HL-60/S4 (cell line): ENCODE results near the gene PRMT2.

Experiments
- in situ Hi-C: fragments of 300-500 bp; cut with MboI; formaldehyde crosslinking; loops from 2 replicates; pipeline ENCODE4 v1.14.3; 2022; ENCODE audit warnings: low sequenced_read_pairs

The PRMT2 gene

DNA sequence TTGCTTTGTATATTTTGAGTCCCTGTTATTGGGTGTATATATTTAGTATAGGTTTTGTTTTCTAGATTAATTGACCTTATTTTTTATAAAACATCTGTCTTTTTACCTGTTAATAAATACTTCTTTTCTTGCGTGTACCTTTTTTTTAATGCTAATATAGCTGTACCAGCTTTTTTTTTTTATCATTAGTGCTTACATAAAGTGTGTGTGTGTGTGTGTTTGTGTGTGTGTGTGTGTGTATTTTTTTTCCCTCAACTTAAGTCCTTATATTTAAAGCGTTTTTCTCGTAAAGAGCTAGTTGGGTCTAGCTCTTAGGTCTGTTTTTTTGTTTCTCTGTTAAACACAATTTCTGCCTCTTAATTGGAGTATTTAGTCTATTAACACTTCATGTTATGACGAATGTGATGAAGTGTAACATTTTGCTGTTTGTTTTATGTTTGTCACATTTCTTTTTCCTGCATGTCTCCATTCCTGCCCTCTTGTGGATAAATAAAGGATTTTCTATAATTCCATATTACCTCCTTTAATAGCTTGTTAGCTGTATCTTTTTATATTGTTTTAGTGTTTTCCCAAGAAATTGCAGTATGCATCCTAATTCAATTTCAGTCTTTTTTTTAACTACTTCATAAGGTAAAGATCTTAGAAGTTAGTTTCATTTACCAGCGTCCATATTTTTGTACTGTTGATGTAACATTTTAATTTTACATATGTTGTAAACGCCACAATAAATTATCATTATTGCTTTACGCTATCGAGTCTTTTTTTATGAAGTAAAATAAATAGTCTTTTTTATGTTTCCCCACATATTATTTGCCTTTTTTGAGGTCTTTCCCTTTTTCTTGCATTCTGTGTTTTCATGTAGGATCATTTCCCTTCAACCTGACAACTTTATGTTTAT lies 4.3 kb downstream of the PRMT2 start:
- in situ Hi-C loops = no loop called here

- in situ Hi-C loops = no loop called here
These were observed 6.2 kb downstream of the PRMT2 start for GRCh38 chr21:46641656-46642055.

- in situ Hi-C loops = no loop called here
These were observed 8.1 kb downstream of the PRMT2 start for GRCh38 chr21:46643379-46644177.

DNA sequence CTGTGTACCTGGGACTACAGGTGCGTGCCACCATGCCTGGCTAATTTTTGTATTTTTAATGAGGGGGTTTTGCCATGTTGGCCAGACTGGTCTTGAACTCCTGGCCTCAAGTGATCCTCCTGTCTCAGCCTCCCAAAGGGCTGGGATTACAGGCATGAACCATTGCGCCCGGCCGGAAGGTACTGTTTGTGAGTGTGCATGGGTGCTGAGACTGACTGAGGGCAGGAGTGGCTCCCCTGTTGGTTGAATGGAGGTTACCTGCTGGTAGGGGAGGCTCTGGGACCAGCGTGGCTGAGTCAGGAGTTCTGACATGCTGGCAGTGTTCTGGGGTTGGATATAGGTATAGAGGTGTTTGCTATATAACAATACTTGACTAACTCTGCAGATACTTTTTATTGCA lies 10.4 kb downstream of the PRMT2 start:
- in situ Hi-C loops = no loop called here

- in situ Hi-C loops = no loop called here
These were observed 11.2 kb downstream of the PRMT2 start for GRCh38 chr21:46646541-46647154.

DNA sequence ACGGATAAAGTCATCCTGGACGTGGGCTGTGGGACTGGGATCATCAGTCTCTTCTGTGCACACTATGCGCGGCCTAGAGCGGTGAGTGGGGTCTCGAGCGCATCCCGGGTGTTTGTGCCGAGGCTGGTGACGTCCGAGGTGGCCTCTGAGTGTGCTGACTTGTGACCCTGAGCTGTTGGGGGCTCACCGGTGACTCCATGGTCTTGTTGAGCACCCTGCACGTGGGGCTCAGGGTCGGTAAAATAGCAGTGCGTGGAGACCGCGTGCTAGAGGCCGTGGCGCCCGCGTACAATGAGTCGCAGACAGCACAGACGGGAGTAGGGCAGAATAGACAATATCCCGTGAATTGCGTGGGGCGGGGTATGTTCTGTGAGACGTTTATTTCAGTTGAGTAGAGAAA lies 13.1 kb downstream of the PRMT2 start:
- in situ Hi-C loops = no loop called here

GRCh38 chr21:46649356-46649755 lies 13.9 kb downstream of the PRMT2 start:
- in situ Hi-C loops = no loop called here

DNA sequence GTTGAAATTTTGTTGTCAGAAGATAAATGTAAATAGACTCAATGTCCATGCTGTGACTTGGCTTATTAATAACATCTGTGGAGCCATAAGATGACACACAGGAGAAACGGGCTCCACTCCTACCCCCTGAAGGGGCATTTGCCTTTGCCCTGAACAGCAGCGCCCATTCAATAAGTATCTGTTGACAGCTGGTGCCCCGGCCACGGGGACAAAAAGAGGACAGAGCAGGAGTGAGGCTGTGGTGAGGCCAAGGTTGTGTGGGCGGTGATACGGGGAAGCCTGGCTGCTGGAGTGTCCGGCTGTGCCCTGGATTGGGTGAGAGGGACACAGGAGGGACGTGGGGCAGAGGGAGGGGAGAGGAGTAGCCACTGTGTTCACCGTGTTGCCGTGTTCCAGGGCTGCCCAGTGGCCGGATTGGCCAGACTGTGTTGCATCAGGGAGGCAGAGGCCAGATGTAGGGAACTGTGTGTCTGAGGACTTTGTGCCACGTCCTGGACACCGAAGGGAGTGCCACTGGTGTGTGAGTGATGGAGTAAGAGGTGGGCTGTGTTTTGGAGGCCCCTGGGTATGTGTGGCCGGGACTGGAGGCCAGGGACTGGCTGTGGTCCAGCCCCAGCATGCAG lies 15.1 kb downstream of the PRMT2 start:
- in situ Hi-C loops = no loop called here

DNA sequence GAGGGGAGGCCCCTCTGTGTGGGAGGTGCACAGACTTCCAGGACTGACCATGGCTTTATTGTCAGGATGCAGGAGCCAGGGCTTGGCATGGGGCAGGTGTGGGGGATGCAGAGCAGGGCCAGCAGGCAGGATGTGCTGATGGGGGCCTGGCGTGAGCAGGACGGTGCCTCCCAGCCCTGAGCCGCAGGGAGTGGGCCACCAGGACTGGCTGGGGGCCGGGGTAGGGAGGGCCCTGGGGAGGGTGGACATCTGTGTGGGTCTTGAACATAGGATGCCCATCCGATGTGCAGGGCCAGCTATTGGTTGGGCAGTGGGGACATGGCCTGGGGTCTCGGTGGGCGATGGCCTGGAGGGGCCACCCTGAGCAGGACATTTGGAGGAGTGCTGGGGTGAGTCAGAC lies 15.6 kb downstream of the PRMT2 start:
- in situ Hi-C loops = no loop called here

- in situ Hi-C loops = no loop called here
These were observed 19.8 kb downstream of the PRMT2 start for GRCh38 chr21:46655230-46655629.

DNA sequence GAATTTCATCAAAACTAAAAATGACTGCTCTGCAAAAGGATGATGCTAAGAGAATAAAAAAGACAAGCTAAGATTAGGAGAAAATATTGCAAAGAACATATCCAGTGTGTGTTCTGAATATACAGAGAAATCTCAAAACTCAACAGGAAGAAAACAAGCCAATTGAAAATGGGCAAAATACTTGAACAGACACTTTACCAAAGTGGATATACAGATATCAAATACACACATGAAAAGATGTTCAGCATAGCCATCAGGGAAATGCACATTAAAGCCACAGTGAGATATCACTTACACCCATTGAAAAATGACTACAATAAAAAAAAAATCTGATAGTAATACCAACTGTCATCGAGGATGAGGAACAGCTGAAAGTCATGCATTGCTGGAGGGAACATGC lies 21.3 kb downstream of the PRMT2 start:
- in situ Hi-C loops = no loop called here

GRCh38 chr21:46660505-46660904 lies 25.0 kb downstream of the PRMT2 start:
- in situ Hi-C loops = no loop called here

DNA sequence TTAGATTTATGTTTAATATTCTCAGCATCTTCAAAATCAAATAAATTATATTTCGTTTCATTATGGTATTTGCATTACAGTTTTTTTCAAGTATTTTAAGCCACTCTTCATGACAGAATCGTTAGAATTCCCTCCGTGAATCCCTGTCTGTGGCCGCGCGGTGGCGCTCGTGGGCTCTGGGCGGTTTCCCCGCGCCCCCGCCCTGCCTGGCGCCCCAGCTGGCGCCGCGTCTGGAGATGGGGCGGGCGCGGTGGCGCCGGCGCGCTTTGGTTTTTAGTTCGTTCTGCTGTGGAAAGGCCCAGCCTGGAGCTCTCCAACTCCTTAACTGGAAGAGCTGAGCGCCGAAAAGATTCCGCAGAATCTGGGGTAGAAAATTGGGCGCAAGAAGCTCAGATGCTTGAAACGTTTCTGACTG lies 25.7 kb downstream of the PRMT2 start:
- in situ Hi-C loops = no loop called here

DNA sequence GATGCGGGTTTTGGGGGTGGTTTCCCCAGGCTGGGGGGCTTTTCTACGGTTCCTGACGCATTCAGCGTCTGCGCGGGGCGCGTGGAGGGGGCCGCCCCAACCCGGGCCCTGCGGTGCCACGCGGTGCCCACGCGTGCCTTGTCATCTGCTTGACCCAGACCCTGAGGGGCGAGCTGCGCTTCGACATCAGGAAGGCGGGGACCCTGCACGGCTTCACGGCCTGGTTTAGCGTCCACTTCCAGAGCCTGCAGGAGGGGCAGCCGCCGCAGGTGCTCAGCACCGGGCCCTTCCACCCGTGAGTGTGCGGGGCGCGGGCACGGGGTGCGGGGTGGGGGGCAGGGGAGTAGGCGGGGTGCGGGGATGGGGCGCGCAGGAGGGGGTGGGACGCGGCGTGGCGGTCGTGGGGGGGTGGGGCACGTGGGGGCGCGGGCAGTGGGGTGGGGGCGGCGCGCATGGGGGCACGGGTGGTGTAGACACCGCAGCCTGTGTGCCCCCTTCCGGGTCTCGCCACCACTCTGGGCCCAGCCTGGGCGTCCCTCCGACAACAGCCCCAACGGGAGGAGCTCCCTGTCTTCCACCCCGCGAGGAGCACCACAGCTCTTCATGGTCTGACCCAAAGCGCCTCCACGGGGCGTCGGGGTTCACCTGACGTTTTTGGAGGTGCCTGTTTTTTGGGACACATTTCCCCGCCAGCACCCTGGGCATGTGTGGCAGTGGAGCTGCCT lies 26.3 kb downstream of the PRMT2 start:
- in situ Hi-C loops = no loop called here

GRCh38 chr21:46662367-46662654 lies 26.8 kb downstream of the PRMT2 start:
- in situ Hi-C loops = no loop called here

DNA sequence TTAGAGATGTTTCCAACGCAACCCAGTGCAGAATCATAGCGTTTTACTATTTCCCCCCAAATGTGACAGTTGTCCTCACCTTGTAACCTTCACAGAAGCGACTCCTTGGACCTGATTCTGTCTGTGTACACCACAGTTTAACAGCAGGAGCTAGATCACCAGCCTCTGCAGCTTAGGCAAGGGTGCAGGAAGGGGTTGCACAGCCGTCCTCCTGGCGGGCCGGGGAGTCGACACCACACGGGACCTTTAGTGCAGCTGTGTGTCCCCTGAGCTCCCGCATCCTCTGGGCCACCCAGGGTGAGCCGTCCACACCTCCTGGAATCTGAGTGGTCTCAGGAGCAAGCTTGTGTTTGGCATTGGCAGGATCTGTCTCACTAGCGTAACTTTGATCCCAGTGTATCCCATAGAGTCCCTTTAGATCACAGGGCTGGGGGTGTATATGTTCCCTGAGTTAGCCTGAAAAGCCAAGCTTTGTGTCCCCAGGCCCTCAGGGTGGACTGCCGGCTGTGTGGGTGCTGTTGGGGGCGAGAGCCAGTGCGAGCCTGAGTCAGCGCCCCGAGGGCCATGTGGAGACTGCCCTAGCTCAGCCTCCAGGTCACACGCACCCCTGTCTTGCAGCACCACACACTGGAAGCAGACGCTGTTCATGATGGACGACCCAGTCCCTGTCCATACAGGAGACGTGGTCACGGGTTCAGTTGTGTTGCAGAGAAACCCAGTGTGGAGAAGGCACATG lies 27.5 kb downstream of the PRMT2 start:
- in situ Hi-C loops = no loop called here

DNA sequence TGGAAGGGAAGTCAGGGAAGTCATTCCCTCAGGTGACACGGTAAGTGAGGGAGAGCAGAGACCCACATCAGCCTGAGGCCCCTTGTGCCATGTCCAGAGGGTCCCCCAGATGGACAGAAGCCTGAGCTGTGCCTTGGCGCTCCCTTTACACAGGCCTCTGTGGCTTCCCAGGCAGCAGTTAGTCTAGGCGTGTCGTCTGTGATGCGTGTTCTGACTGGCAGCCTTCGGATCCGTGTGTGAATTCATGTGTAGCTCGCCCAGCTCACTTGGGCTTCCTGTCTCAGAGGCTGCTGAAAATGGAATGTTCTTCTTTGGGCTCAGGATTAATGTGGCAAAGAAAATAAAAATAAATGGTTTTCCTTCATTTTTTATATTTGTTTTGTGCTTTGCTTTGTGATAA lies 28.3 kb downstream of the PRMT2 start:
- in situ Hi-C loops = no loop called here

- in situ Hi-C loops = no loop called here
These were observed 29.0 kb downstream of the PRMT2 start for GRCh38 chr21:46664316-46664995.

DNA sequence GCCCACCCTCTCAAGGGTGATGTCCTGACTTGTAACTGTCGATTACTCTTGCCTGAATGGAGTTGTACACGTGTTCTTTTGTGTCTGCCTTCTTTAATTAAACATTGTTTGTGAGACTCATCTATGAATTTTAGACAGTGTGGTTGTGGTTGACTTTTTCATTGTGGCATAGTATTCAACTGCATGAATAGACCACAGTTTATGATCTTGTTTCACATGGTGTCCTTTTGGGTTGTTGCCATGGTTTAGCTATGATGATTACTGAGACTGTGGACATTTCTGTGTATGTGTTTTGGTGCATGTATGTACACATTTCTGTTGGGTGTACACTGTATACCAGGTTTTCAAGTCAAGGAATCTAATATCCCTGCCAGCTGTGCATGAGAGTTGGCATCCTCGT lies 30.1 kb downstream of the PRMT2 start:
- in situ Hi-C loops = no loop called here
